K562 (cell line): Measurements from ENCODE around the gene SYVN1. TPM values are rescaled to one million over a fixed set of nuclear protein-coding genes. Genes with fewer than 3 reads are reported as not detected.

Source experiments
- CBFB ChIP-seq: sonication (generic); formaldehyde crosslinking; IDR thresholded peaks from 2 replicates; pipeline ENCODE4 v1.4.0; 2020; ENCODE audit warnings: mild to moderate bottlenecking, missing genetic modification reagents
- ELF4 ChIP-seq: fragments of 450-650 bp; formaldehyde crosslinking; IDR thresholded peaks from 2 replicates; pipeline ENCODE4 v1.4.0; 2022; ENCODE audit warnings: missing genetic modification characterization
- ETS2 ChIP-seq: IDR thresholded peaks from 2 replicates; pipeline ENCODE4 v1.6.1; 2016; ENCODE audit warnings: borderline replicate concordance, missing genetic modification characterization, mild to moderate bottlenecking, moderate library complexity, missing compliant biosample characterization; ENCODE audit not compliant: poor library complexity, severe bottlenecking
- FUS ChIP-seq: fragments of 200-400 bp; formaldehyde crosslinking; optimal IDR thresholded peaks from 2 replicates; pipeline ENCODE3; 2017; ENCODE audit warnings: low read depth, low read length
- HDAC6 ChIP-seq: IDR thresholded peaks from 2 replicates; pipeline ENCODE4 v1.6.1; 2012; ENCODE audit warnings: low read depth, mild to moderate bottlenecking, control low read depth, inconsistent platforms, low read length, moderate library complexity
- KAT8 ChIP-seq: fragments of 450-650 bp; IDR thresholded peaks from 2 replicates; pipeline ENCODE4 v1.6.1; 2016; ENCODE audit warnings: low read depth, mild to moderate bottlenecking
- NFIC ChIP-seq: fragments of 450-650 bp; IDR thresholded peaks from 2 replicates; pipeline ENCODE4 v1.6.1; 2017; ENCODE audit warnings: mild to moderate bottlenecking, inconsistent platforms
- NRF1 ChIP-seq, 2 experiments: fragments of 450-650 bp; IDR thresholded peaks in 1 of 2; conservative IDR thresholded peaks in 1 of 2; 2 replicates each; pipeline ENCODE4 v1.6.1; 2014; ENCODE audit warnings: mild to moderate bottlenecking in 2 of 2
- PHTF2 ChIP-seq: fragments of 250-450 bp; sonication (Bioruptor Pico); IDR thresholded peaks from 2 replicates; pipeline ENCODE4 v1.5.0; 2021; ENCODE audit warnings: mild to moderate bottlenecking
- THRAP3 ChIP-seq: fragments of 450-650 bp; IDR thresholded peaks from 2 replicates; pipeline ENCODE4 v1.6.1; 2016; ENCODE audit warnings: mild to moderate bottlenecking, inconsistent platforms, borderline replicate concordance
- ZNF3 ChIP-seq: fragments of 250-450 bp; sonication (Bioruptor Pico); IDR thresholded peaks from 2 replicates; pipeline ENCODE4 v1.5.0; 2021; ENCODE audit warnings: mild to moderate bottlenecking, moderate library complexity
- polyA plus RNA-seq, 8 experiments: library from polyadenylated mRNA; depleted of rRNA in 4 of 8; stranded (reverse) in 5 of 8; unstranded in 3 of 8; fragments of >200 nt; fragmentation: Nextera tagmentation in 2 of 8; fragmentation: Illumina TruSeq in 1 of 8; extraction: Ambion mirVana in 2 of 8; extraction: Trizol in 1 of 8; gene quantifications; 2 replicates each; pipeline versions ENCODE4 v1.2.1 to v1.2.3, GENCODE V29; 2011 to 2014; ENCODE audit warnings: inconsistent platforms in 1 of 8, missing spikeins in 1 of 8
- total RNA-seq, 7 experiments: library from RNA; depleted of rRNA in 6 of 7; stranded (reverse); fragments of >200 nt in 6 of 7; fragmentation: Illumina TruSeq in 2 of 7; extraction: Trizol in 2 of 7; gene quantifications; 2 replicates each; pipeline versions ENCODE4 v1.2.1 to v1.2.3, GENCODE V29; 2011 to 2021; ENCODE audit warnings: low replicate concordance in 1 of 7
- TF ChIP-seq, protein P1 (sequence below): fragments of 450-650 bp; IDR thresholded peaks from 2 replicates; pipeline ENCODE4 v1.6.1; 2016; ENCODE audit warnings: mild to moderate bottlenecking, moderate library complexity
- TF ChIP-seq, protein P2 (sequence below): fragments of 250-450 bp; sonication (Bioruptor Pico); IDR thresholded peaks from 2 replicates; pipeline ENCODE4 v1.5.0; 2021
- TF ChIP-seq, protein P3 (sequence below): sonication (generic); formaldehyde crosslinking; IDR thresholded peaks from 2 replicates; pipeline ENCODE4 v1.8.1; 2023; ENCODE audit warnings: mild to moderate bottlenecking, missing genetic modification reagents

SYVN1 gene
- total and polyA plus RNA-seq, 9 of the 15 experiments (the other 6 are each of a cell fraction or from before 2014, with no cell fraction given): 0.41 to 47.4 (median 9.9) TPM

DNA sequence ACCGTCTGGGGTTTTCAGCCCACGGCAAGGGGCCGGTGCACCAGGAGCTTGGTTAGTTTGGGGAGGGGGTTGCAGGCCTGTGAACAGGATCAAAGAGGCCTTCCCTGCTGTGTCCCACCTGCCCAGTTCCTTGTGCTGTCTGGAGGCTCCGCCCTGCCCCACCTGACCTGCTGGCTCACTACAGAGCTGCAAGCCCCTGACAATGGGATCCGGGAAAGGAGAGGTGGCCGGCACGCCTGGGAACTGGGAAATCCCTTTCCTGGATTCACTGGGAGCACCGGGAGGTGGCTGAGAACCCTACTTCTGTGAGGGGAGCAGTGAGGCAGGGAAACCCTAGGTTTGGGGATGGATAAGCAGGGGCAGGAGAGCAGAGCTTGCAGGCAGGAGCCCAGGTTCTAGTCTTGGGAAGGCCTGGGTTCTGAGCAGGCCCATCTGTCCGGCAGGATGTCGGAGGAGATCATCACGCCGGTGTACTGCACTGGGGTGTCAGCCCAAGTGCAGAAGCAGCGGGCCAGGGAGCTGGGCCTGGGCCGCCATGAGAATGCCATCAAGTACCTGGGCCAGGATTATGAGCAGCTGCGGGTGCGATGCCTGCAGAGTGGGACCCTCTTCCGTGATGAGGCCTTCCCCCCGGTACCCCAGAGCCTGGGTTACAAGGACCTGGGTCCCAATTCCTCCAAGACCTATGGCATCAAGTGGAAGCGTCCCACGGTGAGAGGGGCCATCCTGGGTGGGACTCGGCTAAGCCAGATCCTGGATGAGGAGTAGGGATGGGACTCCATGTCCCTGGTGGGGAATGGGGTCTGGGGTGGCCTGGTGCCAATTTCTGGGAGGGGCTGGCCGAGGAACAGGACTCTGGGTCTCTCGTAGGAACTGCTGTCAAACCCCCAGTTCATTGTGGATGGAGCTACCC, 48.2 kb upstream of the SYVN1 start (continued):
- TF ChIP-seq, protein P1, sequence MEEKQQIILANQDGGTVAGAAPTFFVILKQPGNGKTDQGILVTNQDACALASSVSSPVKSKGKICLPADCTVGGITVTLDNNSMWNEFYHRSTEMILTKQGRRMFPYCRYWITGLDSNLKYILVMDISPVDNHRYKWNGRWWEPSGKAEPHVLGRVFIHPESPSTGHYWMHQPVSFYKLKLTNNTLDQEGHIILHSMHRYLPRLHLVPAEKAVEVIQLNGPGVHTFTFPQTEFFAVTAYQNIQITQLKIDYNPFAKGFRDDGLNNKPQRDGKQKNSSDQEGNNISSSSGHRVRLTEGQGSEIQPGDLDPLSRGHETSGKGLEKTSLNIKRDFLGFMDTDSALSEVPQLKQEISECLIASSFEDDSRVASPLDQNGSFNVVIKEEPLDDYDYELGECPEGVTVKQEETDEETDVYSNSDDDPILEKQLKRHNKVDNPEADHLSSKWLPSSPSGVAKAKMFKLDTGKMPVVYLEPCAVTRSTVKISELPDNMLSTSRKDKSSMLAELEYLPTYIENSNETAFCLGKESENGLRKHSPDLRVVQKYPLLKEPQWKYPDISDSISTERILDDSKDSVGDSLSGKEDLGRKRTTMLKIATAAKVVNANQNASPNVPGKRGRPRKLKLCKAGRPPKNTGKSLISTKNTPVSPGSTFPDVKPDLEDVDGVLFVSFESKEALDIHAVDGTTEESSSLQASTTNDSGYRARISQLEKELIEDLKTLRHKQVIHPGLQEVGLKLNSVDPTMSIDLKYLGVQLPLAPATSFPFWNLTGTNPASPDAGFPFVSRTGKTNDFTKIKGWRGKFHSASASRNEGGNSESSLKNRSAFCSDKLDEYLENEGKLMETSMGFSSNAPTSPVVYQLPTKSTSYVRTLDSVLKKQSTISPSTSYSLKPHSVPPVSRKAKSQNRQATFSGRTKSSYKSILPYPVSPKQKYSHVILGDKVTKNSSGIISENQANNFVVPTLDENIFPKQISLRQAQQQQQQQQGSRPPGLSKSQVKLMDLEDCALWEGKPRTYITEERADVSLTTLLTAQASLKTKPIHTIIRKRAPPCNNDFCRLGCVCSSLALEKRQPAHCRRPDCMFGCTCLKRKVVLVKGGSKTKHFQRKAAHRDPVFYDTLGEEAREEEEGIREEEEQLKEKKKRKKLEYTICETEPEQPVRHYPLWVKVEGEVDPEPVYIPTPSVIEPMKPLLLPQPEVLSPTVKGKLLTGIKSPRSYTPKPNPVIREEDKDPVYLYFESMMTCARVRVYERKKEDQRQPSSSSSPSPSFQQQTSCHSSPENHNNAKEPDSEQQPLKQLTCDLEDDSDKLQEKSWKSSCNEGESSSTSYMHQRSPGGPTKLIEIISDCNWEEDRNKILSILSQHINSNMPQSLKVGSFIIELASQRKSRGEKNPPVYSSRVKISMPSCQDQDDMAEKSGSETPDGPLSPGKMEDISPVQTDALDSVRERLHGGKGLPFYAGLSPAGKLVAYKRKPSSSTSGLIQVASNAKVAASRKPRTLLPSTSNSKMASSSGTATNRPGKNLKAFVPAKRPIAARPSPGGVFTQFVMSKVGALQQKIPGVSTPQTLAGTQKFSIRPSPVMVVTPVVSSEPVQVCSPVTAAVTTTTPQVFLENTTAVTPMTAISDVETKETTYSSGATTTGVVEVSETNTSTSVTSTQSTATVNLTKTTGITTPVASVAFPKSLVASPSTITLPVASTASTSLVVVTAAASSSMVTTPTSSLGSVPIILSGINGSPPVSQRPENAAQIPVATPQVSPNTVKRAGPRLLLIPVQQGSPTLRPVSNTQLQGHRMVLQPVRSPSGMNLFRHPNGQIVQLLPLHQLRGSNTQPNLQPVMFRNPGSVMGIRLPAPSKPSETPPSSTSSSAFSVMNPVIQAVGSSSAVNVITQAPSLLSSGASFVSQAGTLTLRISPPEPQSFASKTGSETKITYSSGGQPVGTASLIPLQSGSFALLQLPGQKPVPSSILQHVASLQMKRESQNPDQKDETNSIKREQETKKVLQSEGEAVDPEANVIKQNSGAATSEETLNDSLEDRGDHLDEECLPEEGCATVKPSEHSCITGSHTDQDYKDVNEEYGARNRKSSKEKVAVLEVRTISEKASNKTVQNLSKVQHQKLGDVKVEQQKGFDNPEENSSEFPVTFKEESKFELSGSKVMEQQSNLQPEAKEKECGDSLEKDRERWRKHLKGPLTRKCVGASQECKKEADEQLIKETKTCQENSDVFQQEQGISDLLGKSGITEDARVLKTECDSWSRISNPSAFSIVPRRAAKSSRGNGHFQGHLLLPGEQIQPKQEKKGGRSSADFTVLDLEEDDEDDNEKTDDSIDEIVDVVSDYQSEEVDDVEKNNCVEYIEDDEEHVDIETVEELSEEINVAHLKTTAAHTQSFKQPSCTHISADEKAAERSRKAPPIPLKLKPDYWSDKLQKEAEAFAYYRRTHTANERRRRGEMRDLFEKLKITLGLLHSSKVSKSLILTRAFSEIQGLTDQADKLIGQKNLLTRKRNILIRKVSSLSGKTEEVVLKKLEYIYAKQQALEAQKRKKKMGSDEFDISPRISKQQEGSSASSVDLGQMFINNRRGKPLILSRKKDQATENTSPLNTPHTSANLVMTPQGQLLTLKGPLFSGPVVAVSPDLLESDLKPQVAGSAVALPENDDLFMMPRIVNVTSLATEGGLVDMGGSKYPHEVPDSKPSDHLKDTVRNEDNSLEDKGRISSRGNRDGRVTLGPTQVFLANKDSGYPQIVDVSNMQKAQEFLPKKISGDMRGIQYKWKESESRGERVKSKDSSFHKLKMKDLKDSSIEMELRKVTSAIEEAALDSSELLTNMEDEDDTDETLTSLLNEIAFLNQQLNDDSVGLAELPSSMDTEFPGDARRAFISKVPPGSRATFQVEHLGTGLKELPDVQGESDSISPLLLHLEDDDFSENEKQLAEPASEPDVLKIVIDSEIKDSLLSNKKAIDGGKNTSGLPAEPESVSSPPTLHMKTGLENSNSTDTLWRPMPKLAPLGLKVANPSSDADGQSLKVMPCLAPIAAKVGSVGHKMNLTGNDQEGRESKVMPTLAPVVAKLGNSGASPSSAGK: no peak
- TF ChIP-seq ELF4 (CRISPR knock-in tag): no peak
- peak; percentile 52 for TF ChIP-seq NFIC
- no peak for TF ChIP-seq ZNF3 (CRISPR knock-in tag)
- no peak for TF ChIP-seq THRAP3
- TF ChIP-seq CBFB (CRISPR knock-in tag): no peak
- TF ChIP-seq, protein P2, sequence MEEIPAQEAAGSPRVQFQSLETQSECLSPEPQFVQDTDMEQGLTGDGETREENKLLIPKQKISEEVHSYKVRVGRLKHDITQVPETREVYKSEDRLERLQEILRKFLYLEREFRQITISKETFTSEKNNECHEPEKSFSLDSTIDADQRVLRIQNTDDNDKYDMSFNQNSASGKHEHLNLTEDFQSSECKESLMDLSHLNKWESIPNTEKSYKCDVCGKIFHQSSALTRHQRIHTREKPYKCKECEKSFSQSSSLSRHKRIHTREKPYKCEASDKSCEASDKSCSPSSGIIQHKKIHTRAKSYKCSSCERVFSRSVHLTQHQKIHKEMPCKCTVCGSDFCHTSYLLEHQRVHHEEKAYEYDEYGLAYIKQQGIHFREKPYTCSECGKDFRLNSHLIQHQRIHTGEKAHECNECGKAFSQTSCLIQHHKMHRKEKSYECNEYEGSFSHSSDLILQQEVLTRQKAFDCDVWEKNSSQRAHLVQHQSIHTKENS (CRISPR knock-in tag): no peak
- no peak for TF ChIP-seq ETS2 (tag)
- no peak for TF ChIP-seq HDAC6
- peak in 1 of 2 experiments; percentile 26; a peak in 1 of 4 replicates for TF ChIP-seq NRF1 (conservative IDR thresholded peaks at IDR 0.05 in 1 of 2, IDR thresholded peaks at IDR 0.05 in 1 of 2)
- TF ChIP-seq PHTF2: no peak
- TF ChIP-seq, protein P3, sequence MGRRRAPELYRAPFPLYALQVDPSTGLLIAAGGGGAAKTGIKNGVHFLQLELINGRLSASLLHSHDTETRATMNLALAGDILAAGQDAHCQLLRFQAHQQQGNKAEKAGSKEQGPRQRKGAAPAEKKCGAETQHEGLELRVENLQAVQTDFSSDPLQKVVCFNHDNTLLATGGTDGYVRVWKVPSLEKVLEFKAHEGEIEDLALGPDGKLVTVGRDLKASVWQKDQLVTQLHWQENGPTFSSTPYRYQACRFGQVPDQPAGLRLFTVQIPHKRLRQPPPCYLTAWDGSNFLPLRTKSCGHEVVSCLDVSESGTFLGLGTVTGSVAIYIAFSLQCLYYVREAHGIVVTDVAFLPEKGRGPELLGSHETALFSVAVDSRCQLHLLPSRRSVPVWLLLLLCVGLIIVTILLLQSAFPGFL (CRISPR knock-in tag): 0 out of 2 replicates have a peak, but pooled peaks have one; percentile 71
- TF ChIP-seq FUS: no peak
- TF ChIP-seq KAT8: no peak
